HG03575 (cell line): Measurements from ENCODE around the gene PCDHB7.
"Not testable (repeated sequence)": the region's sequence is repeated elsewhere in the genome, so short reads cannot be mapped to it uniquely, and the experiment has no call there.

Experiments used
- ATAC-seq: cut with Tn5 transposase; IDR thresholded peaks from one replicate; pipeline ENCODE4 v1.9.1; 2021; ENCODE audit not compliant: unreplicated experiment, insufficient number of reproducible peaks, low FRiP score; ENCODE audit errors: extremely low read depth

PCDHB7 gene

GRCh38 chr5:141177577-141178191, 5.2 kb downstream of the PCDHB7 start, which contains the start of gene PCDHB8:
Gene PCDHB8, plus strand, starts transcription at chr5:141177790. Its CDS starts 245 bp downstream, at chr5:141178035.
- not testable (repeated sequence) for ATAC-seq

GRCh38 chr5:141179371-141179770, 6.9 kb downstream of the PCDHB7 start:
- ATAC-seq: not testable (repeated sequence)

GRCh38 chr5:141179876-141180275, 7.4 kb downstream of the PCDHB7 start:
- ATAC-seq: not testable (repeated sequence)

- ATAC-seq: no peak
These were observed 7.9 kb downstream of the PCDHB7 start for GRCh38 chr5:141180313-141180712.

GRCh38 chr5:141182248-141182647, 9.8 kb downstream of the PCDHB7 start, which contains the start of gene PCDHB16:
Gene PCDHB16, plus strand, starts transcription at chr5:141182387. Its CDS starts 173 bp downstream, at chr5:141182560.
- no peak for ATAC-seq

GRCh38 chr5:141184117-141184855, 11.8 kb downstream of the PCDHB7 start:
- not testable (repeated sequence) for ATAC-seq

- no peak for ATAC-seq
These were observed 14.6 kb downstream of the PCDHB7 start, which contains the start of gene PCDHB9 for GRCh38 chr5:141186897-141187512. Gene PCDHB9, plus strand, starts transcription at chr5:141187161. Its CDS starts 158 bp downstream, at chr5:141187319.

GRCh38 chr5:141188682-141189081, 16.2 kb downstream of the PCDHB7 start:
- ATAC-seq: not testable (repeated sequence)

GRCh38 chr5:141189131-141189530, 16.7 kb downstream of the PCDHB7 start:
- not testable (repeated sequence) for ATAC-seq

GRCh38 chr5:141192110-141192725, 19.8 kb downstream of the PCDHB7 start, which contains the start of gene PCDHB10:
Gene PCDHB10, plus strand, starts transcription at chr5:141192353. Its CDS starts 200 bp downstream, at chr5:141192553.
- ATAC-seq: no peak

- not testable (repeated sequence) for ATAC-seq
These were observed 21.9 kb downstream of the PCDHB7 start for GRCh38 chr5:141194332-141194731.

- no peak for ATAC-seq
These were observed 23.9 kb downstream of the PCDHB7 start for GRCh38 chr5:141196363-141196762.

GRCh38 chr5:141199359-141200235, 27.2 kb downstream of the PCDHB7 start, which contains the start of gene PCDHB11:
Gene PCDHB11, plus strand, starts transcription at chr5:141199627. Its CDS starts 148 bp downstream, at chr5:141199775.
- ATAC-seq: no peak

GRCh38 chr5:141201126-141201525, 28.7 kb downstream of the PCDHB7 start:
- not testable (repeated sequence) for ATAC-seq

- ATAC-seq: not testable (repeated sequence)
These were observed 29.2 kb downstream of the PCDHB7 start for GRCh38 chr5:141201646-141202045.

GRCh38 chr5:141208478-141208877, 36.0 kb downstream of the PCDHB7 start, which contains the start of gene PCDHB12:
Gene PCDHB12, plus strand, starts transcription at chr5:141208719. Its CDS starts 189 bp downstream, at chr5:141208908.
- no peak for ATAC-seq

GRCh38 chr5:141210281-141210680, 37.8 kb downstream of the PCDHB7 start:
- not testable (repeated sequence) for ATAC-seq

GRCh38 chr5:141210849-141211248, 38.4 kb downstream of the PCDHB7 start:
- ATAC-seq: not testable (repeated sequence)
